Endothelial cell of umbilical vein (primary cell): ENCODE results near the gene DNAH1. TPM values are rescaled to one million over a fixed set of nuclear protein-coding genes. Genes with fewer than 3 reads are reported as not detected.

ENCODE experiments used
- BruUV-seq: library from RNA; stranded (reverse); fragments of 400-500 nt; replicated peaks from 2 replicates; lab custom pipeline; 2021; lab: Mats Ljungman, UMichigan
- CTCF ChIA-PET: fragments of 300-600, 350-600 bp; sonication (Branson Sonifier 250); formaldehyde crosslinking; loops from one replicate; lab custom pipeline; 2021; ENCODE audit warnings: antibody characterized with exemption, inconsistent platforms; lab: Charles Lee
- POLR2A ChIA-PET: fragments of 300-600, 350-600 bp; sonication (Branson Sonifier 250); formaldehyde crosslinking; loops from one replicate; lab custom pipeline; 2021; ENCODE audit warnings: antibody characterized with exemption, inconsistent platforms; lab: Charles Lee
- DNase-seq: peaks from one replicate; pipeline ENCODE4 v3.0.0-alpha.2; 2011; ENCODE audit warnings: low read depth, low spot score
- FAIRE-seq: peaks from 2 replicates; lab custom pipeline; 2011; peaks lifted over from hg19 to GRCh38; lab: Jason Lieb, UNC
- H2AFZ ChIP-seq: 2 replicates; pipeline ENCODE4 v1.6.0; 2012; ENCODE audit warnings: low read depth, low read length, control low read depth, inconsistent platforms
- H3K27ac ChIP-seq: 2 replicates; pipeline ENCODE4 v1.5.1; 2011; ENCODE audit warnings: low read depth, mild to moderate bottlenecking, control low read depth, low read length, moderate library complexity; ENCODE audit not compliant: insufficient read depth
- H3K27me3 ChIP-seq, 2 experiments: 2 replicates each; pipeline versions ENCODE4 v1.6.0 to v1.6.1; 2011; ENCODE audit warnings: low read length in 2 of 2, mixed read lengths in 1 of 2; ENCODE audit not compliant: control insufficient read depth in 2 of 2, insufficient read depth in 2 of 2
- H3K36me3 ChIP-seq, 2 experiments: 2 replicates in 1 of 2; 3 replicates in 1 of 2; pipeline ENCODE4 v1.5.1; 2011; ENCODE audit warnings: low read length in 2 of 2, mild to moderate bottlenecking in 1 of 2, moderate library complexity in 1 of 2; ENCODE audit not compliant: control insufficient read depth in 2 of 2, insufficient read depth in 2 of 2; ENCODE audit errors: extremely low read depth in 1 of 2
- H3K4me1 ChIP-seq: 3 replicates; pipeline ENCODE4 v1.5.1; 2011; ENCODE audit warnings: mild to moderate bottlenecking, low read length; ENCODE audit not compliant: control insufficient read depth, insufficient read depth; ENCODE audit errors: extremely low read depth
- H3K4me2 ChIP-seq: 2 replicates; pipeline ENCODE4 v1.6.1; 2011; ENCODE audit warnings: low read length, control low read depth, mixed read lengths; ENCODE audit not compliant: insufficient read depth
- H3K4me3 ChIP-seq, 3 experiments: fragments of 200-600 bp in 1 of 3; sonication (generic), shearing (Covaris generic) in 1 of 3; replicated peaks in 1 of 3; 2 replicates each; pipeline ENCODE4 v1.5.1; 2011 to 2016; ENCODE audit warnings: control low read depth in 3 of 3, low read length in 3 of 3, mild to moderate bottlenecking in 2 of 3, inconsistent platforms in 1 of 3, low read depth in 1 of 3, moderate library complexity in 1 of 3; ENCODE audit not compliant: insufficient read depth in 1 of 3
- H3K79me2 ChIP-seq: 2 replicates; pipeline ENCODE4 v1.6.0; 2012; ENCODE audit warnings: low read length, inconsistent platforms; ENCODE audit not compliant: control insufficient read depth, insufficient read depth
- H3K9ac ChIP-seq: replicated peaks from 2 replicates; pipeline ENCODE3; 2011; ENCODE audit warnings: low read length, control low read depth; ENCODE audit not compliant: insufficient read depth; ENCODE audit errors: extremely low read depth
- H3K9me1 ChIP-seq: replicated peaks from 3 replicates; pipeline ENCODE4 v1.6.0; 2011; ENCODE audit warnings: mild to moderate bottlenecking, low read length; ENCODE audit not compliant: control insufficient read depth, insufficient read depth; ENCODE audit errors: extremely low read depth
- H3K9me3 ChIP-seq: replicated peaks from 2 replicates; pipeline ENCODE4 v1.5.1; 2012; ENCODE audit warnings: low read length, inconsistent platforms; ENCODE audit not compliant: control insufficient read depth, insufficient read depth
- H4K20me1 ChIP-seq: replicated peaks from 2 replicates; pipeline ENCODE3; 2011; ENCODE audit warnings: mild to moderate bottlenecking, low read length; ENCODE audit not compliant: control insufficient read depth, insufficient read depth; ENCODE audit errors: extremely low read depth
- EZH2 ChIP-seq: IDR thresholded peaks from 2 replicates; pipeline ENCODE4 v1.6.1; 2012; ENCODE audit warnings: borderline replicate concordance, low read depth, mild to moderate bottlenecking, moderate library complexity, low read length, inconsistent platforms; ENCODE audit not compliant: severe bottlenecking
- FOS ChIP-seq: IDR thresholded peaks from 2 replicates; pipeline ENCODE4 v1.6.1; 2011; ENCODE audit warnings: mild to moderate bottlenecking, low read length, moderate library complexity, borderline replicate concordance; ENCODE audit not compliant: insufficient read depth
- GATA2 ChIP-seq: IDR thresholded peaks from 2 replicates; pipeline ENCODE4 v1.7.0; 2011; ENCODE audit warnings: low read depth, mild to moderate bottlenecking, moderate library complexity, mixed read lengths, low read length; ENCODE audit not compliant: insufficient read length, insufficient read depth
- JUN ChIP-seq: IDR thresholded peaks from 2 replicates; pipeline ENCODE4 v1.6.1; 2011; ENCODE audit warnings: borderline replicate concordance, low read depth; ENCODE audit not compliant: insufficient read length, insufficient read depth
- MAX ChIP-seq: IDR thresholded peaks from 2 replicates; pipeline ENCODE4 v1.6.1; 2011; ENCODE audit not compliant: insufficient read depth, insufficient read length
- MYC ChIP-seq: IDR thresholded peaks from one replicate; pipeline ENCODE4 v1.6.1; 2011; ENCODE audit warnings: mild to moderate bottlenecking, low read depth, low read length
- POLR2A ChIP-seq: IDR thresholded peaks from 2 replicates; pipeline ENCODE4 v1.6.1; 2012; ENCODE audit warnings: low read depth, mild to moderate bottlenecking, control low read depth, low read length
- POLR2AphosphoS5 ChIP-seq: IDR thresholded peaks from 2 replicates; pipeline ENCODE4 v1.6.1; 2012; ENCODE audit warnings: low read depth, mild to moderate bottlenecking, control low read depth, low read length, moderate library complexity; ENCODE audit not compliant: insufficient read depth
- dilution Hi-C: fragments of 300-500 bp; cut with MboI; formaldehyde crosslinking; loops from one replicate; pipeline ENCODE4 v1.15.0; 2019; ENCODE audit warnings: low sequenced_read_pairs; ENCODE audit not compliant: extremely low pct_ligation_motif_present
- intact Hi-C: fragments of 100-400 bp; cut with micrococcal nuclease; formaldehyde crosslinking; loops from one replicate; pipeline ENCODE4 v1.10.0; 2022
- polyA plus RNA-seq, 4 experiments: library from polyadenylated mRNA; depleted of rRNA in 3 of 4; stranded (reverse) in 3 of 4; unstranded in 1 of 4; fragments of >200 nt; gene quantifications; 2 replicates each; pipeline versions ENCODE4 v1.2.1 to v1.2.3, GENCODE V29; 2011 to 2012; ENCODE audit warnings: missing spikeins in 1 of 4
- total RNA-seq: library from RNA; stranded (reverse); gene quantifications from 2 replicates; pipeline ENCODE4 v1.2.3, GENCODE V29; 2021
- TF ChIP-seq, protein P1 (sequence below), 2 donors: IDR thresholded peaks; 1 replicate in 1 of 2; 2 replicates in 1 of 2; pipeline ENCODE4 v1.5.1; 2011; ENCODE audit warnings: low read length in 2 of 2, mild to moderate bottlenecking in 2 of 2, moderate library complexity in 2 of 2, control low read depth in 1 of 2, inconsistent platforms in 1 of 2, low read depth in 1 of 2; ENCODE audit not compliant: insufficient read depth in 1 of 2; ENCODE audit errors: extremely low read depth in 1 of 2

Gene DNAH1
- total and polyA plus RNA-seq, 2 donors (not counting 3 experiments of a cell fraction or from before 2014, with no cell fraction given): 5.8 to 6.0 TPM

DNA sequence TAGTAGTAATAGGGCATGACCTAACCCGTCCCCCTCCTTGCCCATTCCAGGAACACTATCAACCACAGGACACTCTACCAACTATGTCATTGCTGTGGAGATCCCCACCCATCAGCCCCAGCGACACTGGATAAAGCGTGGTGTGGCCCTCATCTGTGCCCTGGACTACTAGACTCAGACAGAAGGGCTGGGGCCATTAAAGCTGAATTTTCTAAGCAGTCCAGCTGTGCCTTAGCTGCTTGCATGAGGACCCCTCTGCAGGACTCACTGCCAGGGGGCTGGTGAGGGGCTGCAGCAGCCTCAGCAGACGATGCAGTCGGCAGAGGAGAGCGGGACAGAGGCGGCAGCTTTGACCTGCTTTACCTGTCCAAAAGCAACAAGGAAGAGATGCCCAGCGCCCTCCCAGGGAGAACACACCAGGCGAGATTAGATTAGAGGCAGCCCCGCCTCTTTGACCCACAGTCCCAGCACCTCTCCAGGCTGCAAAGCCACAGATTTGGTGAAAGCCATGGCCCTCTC lies 84.2 kb downstream of the DNAH1 start:
- Histone ChIP-seq H3K79me2 (no peaks in the 10 kb centered on the region), H3K27me3 (no peaks in the 10 kb centered on the region), H3K27ac (no peak overlapping the region), H3K9me1 (no peaks in the 10 kb centered on the region), H3K4me2 (no peak overlapping the region), H3K4me3 (no peak overlapping the region), H3K36me3 (peaks cover 0 to 43% of the 10 kb centered on the region in 2 experiments), H4K20me1 (no peaks in the 10 kb centered on the region), H3K9me3 (no peaks in the 10 kb centered on the region), H3K9ac (no peak overlapping the region), H3K4me1 (no peaks in the 10 kb centered on the region), H2AFZ (no peak overlapping the region)
- intact Hi-C loops: no loop called here
- DNase-seq (no peak), FAIRE-seq (no peak)
- dilution Hi-C loops: no loop called here
- POLR2A ChIA-PET: no interaction called here
- CTCF ChIA-PET: interaction anchor here (1.4 kb wide), 1 partner anchor 28 kb away, joined by 3 read pairs; no protein-coding TSS in a partner anchor
- BruUV-seq: no TSS peak
- no peak for TF ChIP-seq MYC
- TF ChIP-seq POLR2AphosphoS5: no peak
- no peak for TF ChIP-seq FOS
- TF ChIP-seq GATA2: no peak
- no peak for TF ChIP-seq EZH2
- TF ChIP-seq, protein P1, sequence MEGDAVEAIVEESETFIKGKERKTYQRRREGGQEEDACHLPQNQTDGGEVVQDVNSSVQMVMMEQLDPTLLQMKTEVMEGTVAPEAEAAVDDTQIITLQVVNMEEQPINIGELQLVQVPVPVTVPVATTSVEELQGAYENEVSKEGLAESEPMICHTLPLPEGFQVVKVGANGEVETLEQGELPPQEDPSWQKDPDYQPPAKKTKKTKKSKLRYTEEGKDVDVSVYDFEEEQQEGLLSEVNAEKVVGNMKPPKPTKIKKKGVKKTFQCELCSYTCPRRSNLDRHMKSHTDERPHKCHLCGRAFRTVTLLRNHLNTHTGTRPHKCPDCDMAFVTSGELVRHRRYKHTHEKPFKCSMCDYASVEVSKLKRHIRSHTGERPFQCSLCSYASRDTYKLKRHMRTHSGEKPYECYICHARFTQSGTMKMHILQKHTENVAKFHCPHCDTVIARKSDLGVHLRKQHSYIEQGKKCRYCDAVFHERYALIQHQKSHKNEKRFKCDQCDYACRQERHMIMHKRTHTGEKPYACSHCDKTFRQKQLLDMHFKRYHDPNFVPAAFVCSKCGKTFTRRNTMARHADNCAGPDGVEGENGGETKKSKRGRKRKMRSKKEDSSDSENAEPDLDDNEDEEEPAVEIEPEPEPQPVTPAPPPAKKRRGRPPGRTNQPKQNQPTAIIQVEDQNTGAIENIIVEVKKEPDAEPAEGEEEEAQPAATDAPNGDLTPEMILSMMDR (IDR thresholded peaks at IDR 0.05; ENCODE audit: extremely low read depth in 1 of 2, insufficient read depth in 1 of 2, low read depth in 1 of 2, low read length in 2 of 2): no peak
- no peak for TF ChIP-seq POLR2A
- TF ChIP-seq MAX: no peak
- TF ChIP-seq JUN: no peak
